ENCODE measurements around the gene SORBS1.

- TF ChIP-seq CTCF (conservative IDR thresholded peaks at IDR 0.05) (no peak), ZFX (IDR thresholded peaks at IDR 0.05) (no peak)
These were observed 149.5 kb downstream of the SORBS1 start for GRCh38 chr10:95411635-95412034.

All from C4-2B (cell line).